Measurements from ENCODE around the gene PLEKHG3. TPM values are rescaled to one million over a fixed set of nuclear protein-coding genes. Genes with fewer than 3 reads are reported as not detected.

The PLEKHG3 gene
- polyA plus RNA-seq, 3 donors: 6.3 to 21.6 (median 13.0) TPM

- Mint-ChIP-seq H3K36me3 (peaks cover 0 to 4% of the 10 kb centered on the region in 2 donors), H3K4me1 (peaks cover 47% of the 10 kb centered on the region), H3K27me3 (ENCODE audit: low read depth in 3 of 3) (peaks cover 14 to 40% (median 26%) of the 10 kb centered on the region in 3 donors), H3K9me3 (peaks cover 0 to 2% (median 0%) of the 10 kb centered on the region in 7 donors), H3K27ac (peak overlapping the region in 1 of 7 donors; percentile 6), H3K4me3 (no peak overlapping the region)
- WGBS (ENCODE audit: insufficient coverage): no CpG with 5 or more reads among the region's 2 CpGs
- Histone ChIP-seq H3K4me1 (ENCODE audit: control insufficient read depth in 1 of 2, insufficient read depth in 2 of 2, low read length in 2 of 2) (peaks cover 45 to 51% of the 10 kb centered on the region in 2 donors), H4K20me1 (ENCODE audit: insufficient read depth, low read length) (no peaks in the 10 kb centered on the region), H3K9me3 (replicated peaks in 1 of 2; ENCODE audit: control insufficient read depth in 1 of 2, insufficient read depth in 1 of 2, low read length in 2 of 2) (no peaks in the 10 kb centered on the region), H3K4me2 (replicated peaks; ENCODE audit: extremely low read depth, low read length, poor library complexity, severe bottlenecking) (no peak overlapping the region), H3K27me3 (ENCODE audit: control insufficient read depth in 2 of 2, insufficient read depth in 2 of 2, low read length in 2 of 2) (peaks cover 10 to 18% of the 10 kb centered on the region in 2 donors), H3K9ac (ENCODE audit: insufficient read depth, low read length, poor library complexity, severe bottlenecking) (no peak overlapping the region), H3K27ac (ENCODE audit: low read depth in 1 of 2, low read length in 2 of 2) (no peak overlapping the region), H3K4me3 (replicated peaks in 1 of 3; ENCODE audit: low read depth in 2 of 3, low read length in 3 of 3) (no peak overlapping the region), H3K79me2 (ENCODE audit: insufficient read depth, low read length) (no peaks in the 10 kb centered on the region), H3K36me3 (replicated peaks in 1 of 2; ENCODE audit: control insufficient read depth in 1 of 2, insufficient read depth in 2 of 2, low read length in 2 of 2) (no peaks in the 10 kb centered on the region), H2AFZ (ENCODE audit: insufficient read depth, low read depth, low read length, poor library complexity, severe bottlenecking) (no peak overlapping the region)
- peak in 1 of 3 donors; percentile 80 for DNase-seq
- no peak for TF ChIP-seq CTCF (IDR thresholded peaks at IDR 0.05)
- intact Hi-C loops (cut with micrococcal nuclease): no loop called here
Observed at GRCh38 chr14:64691376-64691775, 12.8 kb upstream of the PLEKHG3 start.

GRCh38 chr14:64692189-64692985, 11.8 kb upstream of the PLEKHG3 start:
- DNase-seq: no peak
- peak overlapping the region in 3 of 7 donors; percentile 23 to 68 (median 46) for H3K27ac Mint-ChIP-seq
- H3K4me2 ChIP-seq (replicated peaks; ENCODE audit: extremely low read depth, low read length, poor library complexity, severe bottlenecking): no peak overlapping the region
- TF ChIP-seq CTCF (IDR thresholded peaks at IDR 0.05): no peak
- intact Hi-C loops (cut with micrococcal nuclease): no loop called here
- no peaks in the 10 kb centered on the region for H4K20me1 ChIP-seq (ENCODE audit: insufficient read depth, low read length)
- H3K9me3 ChIP-seq (replicated peaks in 1 of 2; ENCODE audit: control insufficient read depth in 1 of 2, insufficient read depth in 1 of 2, low read length in 2 of 2): no peaks in the 10 kb centered on the region
- H3K27me3 ChIP-seq (ENCODE audit: control insufficient read depth in 2 of 2, insufficient read depth in 2 of 2, low read length in 2 of 2): peaks cover 10 to 18% of the 10 kb centered on the region in 2 donors
- H3K9ac ChIP-seq (ENCODE audit: insufficient read depth, low read length, poor library complexity, severe bottlenecking): no peak overlapping the region
- no peaks in the 10 kb centered on the region for H3K79me2 ChIP-seq (ENCODE audit: insufficient read depth, low read length)
- peaks cover 0 to 2% (median 0%) of the 10 kb centered on the region in 7 donors for H3K9me3 Mint-ChIP-seq
- peaks cover 43 to 48% of the 10 kb centered on the region in 2 donors for H3K4me1 ChIP-seq (ENCODE audit: control insufficient read depth in 1 of 2, insufficient read depth in 2 of 2, low read length in 2 of 2)
- no peak overlapping the region for H2AFZ ChIP-seq (ENCODE audit: insufficient read depth, low read depth, low read length, poor library complexity, severe bottlenecking)
- H3K36me3 Mint-ChIP-seq: peaks cover 2 to 4% of the 10 kb centered on the region in 2 donors
- WGBS (ENCODE audit: insufficient coverage): no CpG with 5 or more reads among the region's 5 CpGs
- no peaks in the 10 kb centered on the region for H3K36me3 ChIP-seq (replicated peaks in 1 of 2; ENCODE audit: control insufficient read depth in 1 of 2, insufficient read depth in 2 of 2, low read length in 2 of 2)
- no peak overlapping the region for H3K27ac ChIP-seq (ENCODE audit: low read depth in 1 of 2, low read length in 2 of 2)
- H3K4me1 Mint-ChIP-seq: peaks cover 50% of the 10 kb centered on the region
- no peak overlapping the region for H3K4me3 Mint-ChIP-seq
- peaks cover 17 to 35% (median 24%) of the 10 kb centered on the region in 3 donors for H3K27me3 Mint-ChIP-seq (ENCODE audit: low read depth in 3 of 3)
- H3K4me3 ChIP-seq (replicated peaks in 1 of 3; ENCODE audit: low read depth in 2 of 3, low read length in 3 of 3): no peak overlapping the region

All from CD14-positive monocyte (primary cell).